HL-60/S4 treated with retinoic acid at 250 ng/mL for 4 days and 3 days (cell line): Measurements from ENCODE around the gene ROBO3.

Experiments
- in situ Hi-C: fragments of 300-500 bp; cut with MboI; formaldehyde crosslinking; loops from 2 replicates; pipeline ENCODE4 v1.7.0; 2022; ENCODE audit warnings: low sequenced_read_pairs

Gene ROBO3

DNA sequence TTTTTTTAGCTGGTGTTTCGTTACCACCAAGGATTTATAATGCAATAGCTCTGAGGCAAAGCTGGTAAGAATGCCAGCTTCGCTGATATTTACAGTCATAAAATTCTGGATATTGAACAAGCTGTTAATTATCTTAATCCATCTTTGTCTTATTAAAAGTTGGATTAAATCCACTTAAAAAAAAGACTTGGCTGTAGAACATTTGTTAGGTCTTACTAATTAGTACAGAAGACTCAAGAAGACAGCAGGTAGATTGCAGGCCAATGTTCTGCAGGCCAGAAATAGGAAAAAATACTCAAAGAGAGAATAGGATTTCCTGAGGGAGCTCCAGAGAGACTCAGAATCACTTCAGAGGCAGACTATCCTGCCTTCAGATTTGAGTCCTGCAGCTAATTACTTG is 24.9 kb downstream of the ROBO3 start:
- in situ Hi-C loops = no loop called here

- in situ Hi-C loops = no loop called here
Measured at GRCh38 chr11:124890683-124891372, 25.6 kb downstream of the ROBO3 start.

GRCh38 chr11:124891373-124891861 is 26.2 kb downstream of the ROBO3 start:
- in situ Hi-C loops = no loop called here

- in situ Hi-C loops = no loop called here
Measured at GRCh38 chr11:124892146-124892545, 26.9 kb downstream of the ROBO3 start.

DNA sequence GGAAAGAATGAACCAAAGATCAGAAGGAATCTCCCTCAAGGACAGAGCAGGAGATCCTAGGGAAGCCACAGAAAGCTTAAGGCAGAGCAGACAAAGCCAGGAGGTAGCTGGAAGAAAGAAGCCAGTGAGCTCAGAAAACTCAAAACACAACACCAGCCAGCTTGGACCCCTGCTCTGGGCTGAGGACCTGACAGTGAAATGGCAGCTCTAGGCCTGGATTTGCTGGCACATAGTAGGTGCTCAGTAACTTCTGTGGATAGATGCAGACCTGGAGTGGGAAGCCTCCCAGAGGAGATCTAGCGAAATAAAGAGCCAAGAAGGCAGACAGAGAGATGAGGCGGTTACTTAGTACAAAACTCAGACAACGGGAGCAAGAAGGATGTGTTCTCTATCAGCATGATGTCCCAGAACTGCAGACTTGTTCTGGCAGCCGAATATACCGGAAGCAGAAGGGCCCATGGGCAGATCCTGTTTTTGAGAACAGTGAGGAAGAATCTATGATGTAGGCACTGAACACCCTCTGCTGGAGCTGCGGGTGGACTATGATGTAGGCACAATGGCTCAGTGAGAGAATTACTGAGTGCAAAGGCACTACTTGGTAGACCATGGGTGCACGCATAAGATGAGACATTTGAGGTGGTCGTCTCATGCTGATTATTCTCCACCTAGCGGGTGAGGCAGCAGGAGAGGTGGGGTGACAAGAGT is 27.7 kb downstream of the ROBO3 start:
- in situ Hi-C loops = no loop called here

DNA sequence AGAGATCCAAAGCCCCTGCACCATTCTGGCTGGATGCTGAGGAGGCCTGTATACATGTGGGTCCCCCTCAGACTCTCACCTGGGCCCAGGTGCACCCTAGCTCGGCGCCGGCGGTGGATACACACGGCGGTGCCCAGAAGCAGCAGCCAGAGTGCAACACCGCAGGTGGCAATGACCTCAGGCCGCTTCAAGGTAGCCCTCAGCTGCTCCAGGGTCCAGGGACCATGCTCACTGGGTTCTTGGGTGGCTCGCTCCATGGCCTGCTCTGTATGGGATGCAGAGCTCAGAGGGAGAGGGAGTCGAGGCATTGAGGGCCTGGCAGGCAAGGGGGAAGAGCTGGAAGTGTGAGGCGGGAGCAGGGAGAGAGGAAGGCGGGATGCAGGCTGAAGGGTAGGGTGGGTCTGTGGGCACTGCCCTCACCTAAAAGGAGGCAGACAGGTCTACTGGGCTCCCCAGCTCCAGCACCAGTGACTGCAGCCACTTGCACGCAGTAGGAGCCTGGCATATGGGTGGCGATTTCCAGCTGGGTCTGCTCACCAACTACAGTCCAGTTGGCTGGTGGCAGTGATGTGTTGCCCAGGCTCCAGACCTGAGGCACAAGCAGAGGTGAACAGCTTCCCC is 28.7 kb downstream of the ROBO3 start:
- in situ Hi-C loops = no loop called here

- in situ Hi-C loops = no loop called here
Measured at GRCh38 chr11:124894606-124895430, 29.6 kb downstream of the ROBO3 start.

DNA sequence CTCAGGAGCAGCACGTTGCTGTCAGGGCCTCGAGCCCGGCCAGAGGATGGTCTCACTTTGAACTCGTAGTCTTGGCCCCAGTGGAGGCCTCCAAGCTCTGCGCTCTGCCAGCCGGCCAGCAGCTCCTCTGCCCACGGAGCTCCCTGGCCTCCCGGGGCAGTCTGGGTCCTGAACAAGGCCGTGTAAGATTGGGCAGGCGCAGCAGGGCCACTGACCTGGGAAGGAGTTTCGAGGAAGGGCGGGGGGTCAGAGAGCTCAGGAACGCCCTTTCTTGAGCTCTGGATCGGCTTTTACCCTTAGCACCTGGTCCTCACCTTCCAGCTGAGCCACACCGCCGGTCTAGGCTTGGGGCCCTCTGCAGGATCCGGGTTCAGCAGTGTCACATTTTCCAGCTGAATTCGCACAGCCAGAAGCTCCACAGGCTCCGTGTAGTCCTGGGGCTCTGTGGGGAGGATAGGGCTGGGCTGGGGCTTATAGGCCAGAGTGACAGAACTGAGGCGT is 30.3 kb downstream of the ROBO3 start:
- in situ Hi-C loops = no loop called here

DNA sequence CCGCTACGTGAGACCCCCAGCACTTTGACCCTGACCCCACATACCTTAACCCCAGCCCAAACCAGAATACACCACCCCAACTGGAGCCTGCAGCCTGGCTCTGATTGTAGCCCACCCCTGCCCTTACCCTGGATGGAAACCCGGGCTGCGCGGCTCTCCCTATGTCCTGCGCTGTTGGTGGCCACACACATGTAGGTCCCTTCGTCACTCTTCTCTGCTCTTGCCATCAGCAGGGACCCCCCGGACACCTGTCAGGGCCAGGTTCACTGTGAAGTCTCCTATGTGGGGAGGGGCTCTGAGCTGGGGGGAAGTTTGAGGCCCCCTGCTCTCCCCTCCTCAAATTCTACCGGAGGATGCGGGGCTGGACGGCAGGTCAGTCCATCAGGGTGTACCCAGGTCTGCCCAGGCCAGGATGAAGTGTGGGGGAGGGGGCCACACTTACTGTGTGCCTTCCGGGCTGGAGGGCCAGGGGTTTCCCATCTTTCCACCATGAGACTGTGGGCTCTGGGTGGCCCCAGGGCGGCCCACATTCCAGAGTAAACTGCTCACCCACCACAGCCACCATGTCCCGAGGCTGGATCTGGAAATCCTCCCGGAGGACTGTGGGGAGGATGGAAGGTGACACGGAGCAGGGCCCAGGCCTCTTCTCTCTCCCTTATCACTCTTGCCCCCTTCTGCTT is 31.0 kb downstream of the ROBO3 start:
- in situ Hi-C loops = no loop called here

DNA sequence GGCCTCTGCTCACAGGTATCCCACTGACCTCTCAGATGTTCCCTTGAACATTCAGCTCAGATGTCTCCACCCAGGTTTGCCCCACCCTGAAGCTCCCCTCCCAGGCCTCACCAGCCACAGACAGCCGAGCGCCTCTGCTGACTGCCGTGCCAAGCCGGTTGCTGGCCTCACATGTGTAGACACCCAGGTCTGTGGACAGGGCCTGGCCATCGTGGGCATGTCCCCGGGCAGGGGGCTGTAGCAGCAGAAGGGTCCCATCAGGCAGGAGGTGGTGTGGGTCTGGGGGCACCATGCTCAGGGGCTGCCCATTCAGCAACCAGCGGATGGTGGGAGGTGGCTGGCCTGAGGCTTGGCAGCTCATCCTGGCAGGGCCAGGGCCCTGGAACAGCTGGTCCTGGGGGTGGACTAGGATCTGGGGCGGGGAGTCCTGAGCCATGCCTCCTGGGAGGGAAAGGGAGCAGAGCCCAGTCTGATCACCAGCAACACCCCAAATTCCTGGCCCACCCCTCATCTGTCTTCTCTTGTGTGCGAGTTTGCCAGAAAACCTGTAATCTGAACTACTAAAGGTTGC is 31.7 kb downstream of the ROBO3 start:
- in situ Hi-C loops = no loop called here

DNA sequence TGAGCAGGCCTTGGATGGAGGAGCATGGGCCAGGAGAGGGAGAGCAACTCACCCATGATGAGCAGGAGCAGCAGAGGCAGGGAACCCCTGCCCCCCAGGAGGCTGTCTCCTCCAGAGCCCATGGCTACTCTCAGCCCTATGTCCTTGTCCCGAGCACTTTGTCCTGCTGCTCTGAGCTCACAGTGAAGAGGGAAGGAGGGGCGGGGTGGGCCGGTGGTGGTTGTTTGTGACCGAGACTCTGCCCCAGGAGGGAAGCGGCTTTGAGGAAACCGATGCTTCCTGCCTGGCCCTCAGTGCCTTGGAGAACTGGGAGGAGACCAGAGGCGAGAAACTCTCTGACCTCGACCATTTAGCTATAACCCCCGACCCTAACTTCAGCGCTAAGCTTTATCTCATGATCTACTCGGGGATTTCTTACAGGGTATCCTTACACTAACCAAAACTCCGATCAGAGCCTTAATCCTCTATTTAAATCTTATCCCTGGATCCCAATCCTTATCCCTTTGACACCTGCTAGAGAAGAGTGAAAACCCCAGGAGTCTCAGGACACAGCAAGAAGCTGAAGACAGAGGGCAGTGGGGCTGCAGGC is 32.5 kb downstream of the ROBO3 start, which contains the start of gene ROBO4:
Gene ROBO4 (minus strand): TSS at position 192 of the 589 bp plus-strand sequence. CDS start 70 bp downstream, at position 122.
- in situ Hi-C loops = no loop called here

GRCh38 chr11:124898263-124898680 is 33.0 kb downstream of the ROBO3 start:
- in situ Hi-C loops = no loop called here

DNA sequence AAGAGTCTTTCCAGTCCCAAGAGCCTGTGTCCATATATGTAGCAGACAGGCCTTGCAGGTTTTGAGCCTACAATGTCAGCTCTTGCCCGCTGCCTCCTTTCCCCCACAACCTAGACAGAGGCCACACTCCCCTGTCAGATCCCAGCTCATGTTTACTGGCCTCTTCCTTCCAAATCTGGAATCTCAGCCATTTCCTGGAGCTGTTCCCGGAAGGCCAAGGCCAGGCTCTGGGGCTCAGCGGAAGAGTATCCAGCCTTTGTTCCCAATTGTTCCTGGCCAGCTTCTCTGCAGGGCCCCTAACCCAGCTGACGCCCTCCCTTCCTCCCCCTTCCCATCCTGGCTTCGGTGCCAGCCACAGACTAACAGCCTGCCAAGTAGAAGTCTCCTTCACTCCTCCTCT is 33.5 kb downstream of the ROBO3 start:
- in situ Hi-C loops = no loop called here

- in situ Hi-C loops = no loop called here
Measured at GRCh38 chr11:124899383-124900145, 34.3 kb downstream of the ROBO3 start.

GRCh38 chr11:124900464-124900863 is 35.2 kb downstream of the ROBO3 start:
- in situ Hi-C loops = no loop called here

- in situ Hi-C loops = no loop called here
Measured at GRCh38 chr11:124902616-124903015, 37.4 kb downstream of the ROBO3 start.

DNA sequence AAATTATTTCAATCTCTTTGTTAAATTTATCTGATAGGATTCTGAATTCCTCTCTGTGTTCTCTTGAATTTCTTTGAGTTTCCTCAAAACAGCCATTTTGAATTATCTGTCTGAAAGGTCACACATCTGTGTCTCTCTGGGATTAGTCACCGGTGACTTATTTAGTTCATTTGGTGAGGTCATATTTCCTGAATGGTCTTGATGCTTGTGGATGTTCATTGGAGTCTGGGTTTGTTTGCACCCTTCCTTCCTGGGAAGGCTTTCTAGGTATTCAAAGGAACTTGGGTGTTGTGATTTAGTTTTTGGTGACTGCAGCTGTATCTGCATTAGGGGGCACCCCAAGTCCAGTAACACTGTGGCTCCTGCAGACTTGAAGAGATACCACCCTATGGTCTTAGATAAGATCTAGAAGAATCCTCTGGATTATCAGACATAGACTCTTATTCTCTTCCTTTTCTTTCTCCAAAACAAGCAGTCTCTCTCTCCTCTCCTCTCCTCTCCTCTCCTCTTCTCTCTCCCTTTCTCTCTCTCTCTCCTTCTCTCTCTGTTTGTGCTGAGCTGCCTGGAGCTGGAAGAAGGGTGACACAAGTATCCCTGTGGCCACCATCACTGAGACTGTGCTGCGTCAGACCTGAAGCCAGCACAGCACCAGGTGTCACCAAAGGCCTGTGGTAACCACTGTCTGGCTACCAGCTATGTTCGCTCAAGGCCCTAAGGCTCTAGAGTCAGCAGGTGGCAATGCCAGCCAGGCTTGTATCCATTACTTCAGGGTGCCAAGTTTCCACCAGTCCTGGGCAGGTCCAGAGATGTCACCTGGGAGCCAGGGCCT is 50.5 kb downstream of the ROBO3 start:
- in situ Hi-C loops = no loop called here

GRCh38 chr11:124916370-124916710 is 51.1 kb downstream of the ROBO3 start:
- in situ Hi-C loops = no loop called here
